ENCODE measurements around the gene MERTK. TPM values are rescaled to one million over a fixed set of nuclear protein-coding genes. Genes with fewer than 3 reads are reported as not detected.
A peak's percentile ranks its signal among the peaks of the same experiment; 100 is the strongest.

MERTK gene
- total and polyA plus RNA-seq, 7 donors = 0.73 to 4.2 (median 1.6) TPM

GRCh38 chr2:111897630-111897923 is 830 bp upstream of the MERTK start:
- peaks cover 0 to 37% (median 5%) of the 10 kb centered on the region in 3 donors for H3K27me3 ChIP-seq (ENCODE audit: insufficient read depth in 3 of 3, low read length in 2 of 3)
- H3K27ac ChIP-seq = peak overlapping the region; percentile 47
- TF ChIP-seq, protein P1, sequence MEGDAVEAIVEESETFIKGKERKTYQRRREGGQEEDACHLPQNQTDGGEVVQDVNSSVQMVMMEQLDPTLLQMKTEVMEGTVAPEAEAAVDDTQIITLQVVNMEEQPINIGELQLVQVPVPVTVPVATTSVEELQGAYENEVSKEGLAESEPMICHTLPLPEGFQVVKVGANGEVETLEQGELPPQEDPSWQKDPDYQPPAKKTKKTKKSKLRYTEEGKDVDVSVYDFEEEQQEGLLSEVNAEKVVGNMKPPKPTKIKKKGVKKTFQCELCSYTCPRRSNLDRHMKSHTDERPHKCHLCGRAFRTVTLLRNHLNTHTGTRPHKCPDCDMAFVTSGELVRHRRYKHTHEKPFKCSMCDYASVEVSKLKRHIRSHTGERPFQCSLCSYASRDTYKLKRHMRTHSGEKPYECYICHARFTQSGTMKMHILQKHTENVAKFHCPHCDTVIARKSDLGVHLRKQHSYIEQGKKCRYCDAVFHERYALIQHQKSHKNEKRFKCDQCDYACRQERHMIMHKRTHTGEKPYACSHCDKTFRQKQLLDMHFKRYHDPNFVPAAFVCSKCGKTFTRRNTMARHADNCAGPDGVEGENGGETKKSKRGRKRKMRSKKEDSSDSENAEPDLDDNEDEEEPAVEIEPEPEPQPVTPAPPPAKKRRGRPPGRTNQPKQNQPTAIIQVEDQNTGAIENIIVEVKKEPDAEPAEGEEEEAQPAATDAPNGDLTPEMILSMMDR (IDR thresholded peaks at IDR 0.05) = no peak
- H3K9me3 ChIP-seq = no peaks in the 10 kb centered on the region
- 10 to 12% (median 10%) methylated on average over 7 of the region's 7 CpGs for WGBS, 3 donors
- intact Hi-C loops (cut with DNase I) = loop anchor here in 1 of 2 donors (5.0 kb wide), 1 partner anchor 150 kb away; no protein-coding TSS in a partner anchor
- H3K4me1 ChIP-seq = peaks cover 5% of the 10 kb centered on the region
- peak overlapping the region; percentile 77 for H3K4me3 ChIP-seq
- DNase-seq (no peak), ATAC-seq (peak in 3 of 4 donors; percentile 6 to 37 (median 12))
- no peaks in the 10 kb centered on the region for H3K36me3 ChIP-seq (ENCODE audit: insufficient read depth in 1 of 2, low read depth in 1 of 2)

DNA sequence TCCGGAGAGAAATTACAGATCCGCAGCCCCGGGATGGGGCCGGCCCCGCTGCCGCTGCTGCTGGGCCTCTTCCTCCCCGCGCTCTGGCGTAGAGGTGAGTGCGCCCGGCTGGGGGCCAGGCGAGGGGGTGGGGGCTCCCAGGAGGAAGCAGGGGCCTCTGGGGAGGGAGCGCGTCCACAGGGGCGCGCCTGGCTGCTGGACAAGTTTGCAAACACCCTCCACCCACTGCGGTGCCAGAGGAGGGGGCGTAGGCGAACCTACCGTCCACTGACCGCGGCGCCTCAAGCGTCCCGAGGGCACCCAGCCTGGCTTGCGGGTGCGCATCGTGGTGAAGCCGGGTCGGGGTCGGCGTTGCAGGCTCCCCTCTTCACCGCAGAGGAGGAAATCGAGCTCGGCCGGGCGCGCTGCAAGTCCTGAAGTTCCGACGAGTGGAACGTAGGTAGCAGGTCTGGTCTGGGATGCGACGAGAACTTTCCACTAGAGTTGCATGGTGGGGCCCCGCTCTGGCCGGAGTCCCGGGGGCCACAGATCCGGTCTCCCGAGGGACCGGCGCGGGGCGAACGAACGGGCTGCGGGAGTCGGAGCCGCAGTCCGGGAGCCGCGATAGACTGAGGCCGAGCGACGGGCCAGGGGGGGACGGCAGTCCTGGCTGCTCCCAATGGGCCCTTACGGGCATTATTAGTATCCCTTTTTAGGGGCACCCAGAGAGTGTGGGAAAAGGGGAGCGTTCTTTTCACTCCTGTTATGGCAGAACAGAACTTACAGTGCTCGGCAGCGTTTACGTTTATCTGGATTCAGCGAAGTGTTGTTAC is 502 bp downstream of the MERTK start:
- intact Hi-C loops (cut with DNase I) = loop anchor here (2.0 to 5.0 kb wide), 2 partner anchors 148 to 150 kb away; no protein-coding TSS in a partner anchor
- DNase-seq (peak in 1 of 2 donors; percentile 63), ATAC-seq (peak; percentile 7 to 42 (median 28))
- Histone ChIP-seq H3K27ac (peak overlapping the region; percentile 26), H3K9me3 (no peaks in the 10 kb centered on the region), H3K36me3 (ENCODE audit: insufficient read depth in 1 of 2, low read depth in 1 of 2) (no peaks in the 10 kb centered on the region), H3K4me1 (peaks cover 5% of the 10 kb centered on the region), H3K27me3 (ENCODE audit: insufficient read depth in 3 of 3, low read length in 2 of 3) (peaks cover 0 to 37% (median 5%) of the 10 kb centered on the region in 3 donors), H3K4me3 (peak overlapping the region; percentile 77)
- TF ChIP-seq, protein P1 (IDR thresholded peaks at IDR 0.05) = no peak
- WGBS, 3 donors = 0 to 1% (median 1%) methylated on average over 58 to 70 of the region's 70 CpGs

DNA sequence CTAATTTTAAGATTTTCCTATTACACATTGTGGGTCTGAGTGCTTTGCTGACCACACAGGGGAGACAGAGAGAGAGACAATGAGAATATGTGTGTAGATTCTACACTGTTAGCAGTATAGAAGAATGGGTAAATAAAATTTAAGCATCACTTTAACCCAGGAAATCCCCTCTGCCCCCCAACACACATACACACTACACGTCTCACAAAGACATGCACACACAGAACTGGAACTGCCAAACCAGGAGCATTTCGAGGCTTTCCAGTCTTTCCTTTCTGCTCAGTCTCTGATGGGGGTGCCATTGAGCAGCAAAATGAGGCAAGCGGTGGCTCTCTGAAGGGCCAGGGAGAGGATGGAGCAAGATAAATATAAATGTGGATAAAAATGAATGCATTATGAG is 2.5 kb downstream of the MERTK start:
- Histone ChIP-seq H3K27me3 (ENCODE audit: insufficient read depth in 3 of 3, low read length in 2 of 3) (peaks cover 0 to 33% (median 5%) of the 10 kb centered on the region in 3 donors), H3K27ac (no peak overlapping the region), H3K9me3 (no peaks in the 10 kb centered on the region), H3K4me3 (peak overlapping the region; percentile 5), H3K4me1 (peaks cover 5% of the 10 kb centered on the region), H3K36me3 (ENCODE audit: insufficient read depth in 1 of 2, low read depth in 1 of 2) (no peaks in the 10 kb centered on the region)
- 34 to 47% (median 41%) methylated on average over 3 of the region's 3 CpGs for WGBS, 3 donors
- TF ChIP-seq, protein P1 (IDR thresholded peaks at IDR 0.05) = no peak
- ATAC-seq (no peak), DNase-seq (no peak)
- intact Hi-C loops (cut with DNase I) = no loop called here

DNA sequence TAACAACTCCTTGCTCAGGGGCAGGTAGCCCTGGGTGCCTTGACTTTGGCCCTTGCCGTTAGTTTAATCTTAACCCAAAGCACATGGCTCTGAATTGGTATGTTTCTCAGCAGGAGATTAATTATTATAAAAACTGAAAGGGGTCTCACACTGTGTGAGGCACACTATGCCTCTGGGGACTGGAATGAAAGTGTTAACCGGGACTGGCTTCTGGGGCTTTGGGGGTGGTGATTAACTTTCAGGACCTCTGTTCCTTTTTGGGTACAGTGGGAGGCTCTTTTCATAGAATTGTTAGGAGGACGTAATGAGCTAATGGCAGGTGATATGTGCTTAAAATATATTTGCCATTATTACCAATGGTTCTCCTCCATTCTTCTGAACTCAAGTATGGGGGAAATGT is 5.1 kb downstream of the MERTK start:
- TF ChIP-seq, protein P1 (IDR thresholded peaks at IDR 0.05) = no peak
- Histone ChIP-seq H3K27me3 (ENCODE audit: insufficient read depth in 3 of 3, low read length in 2 of 3) (peaks cover 0 to 18% (median 2%) of the 10 kb centered on the region in 3 donors), H3K9me3 (no peaks in the 10 kb centered on the region), H3K4me1 (peaks cover 11% of the 10 kb centered on the region), H3K27ac (no peak overlapping the region), H3K36me3 (ENCODE audit: insufficient read depth in 1 of 2, low read depth in 1 of 2) (no peaks in the 10 kb centered on the region), H3K4me3 (no peak overlapping the region)
- ATAC-seq (no peak), DNase-seq (no peak)
- 63 to 67% (median 67%) methylated on average over 3 of the region's 3 CpGs for WGBS, 3 donors
- intact Hi-C loops (cut with DNase I) = no loop called here

Data from psoas muscle (tissue), 8 donors.